GM19043 (cell line): ENCODE measurements around the gene FAM200C.

Source experiments
- ATAC-seq: cut with Tn5 transposase; IDR thresholded peaks from one replicate; pipeline ENCODE4 v1.9.1; 2021; ENCODE audit warnings: low read depth; ENCODE audit not compliant: unreplicated experiment

FAM200C gene

GRCh38 chr5:160369990-160370712 lies 29.7 kb downstream of the FAM200C start, which contains the start of gene C1QTNF2:
TSS of gene C1QTNF2 (minus strand) at chr5:160370626. CDS start at chr5:160355011, 15,615 bp downstream.
- ATAC-seq = no peak

DNA sequence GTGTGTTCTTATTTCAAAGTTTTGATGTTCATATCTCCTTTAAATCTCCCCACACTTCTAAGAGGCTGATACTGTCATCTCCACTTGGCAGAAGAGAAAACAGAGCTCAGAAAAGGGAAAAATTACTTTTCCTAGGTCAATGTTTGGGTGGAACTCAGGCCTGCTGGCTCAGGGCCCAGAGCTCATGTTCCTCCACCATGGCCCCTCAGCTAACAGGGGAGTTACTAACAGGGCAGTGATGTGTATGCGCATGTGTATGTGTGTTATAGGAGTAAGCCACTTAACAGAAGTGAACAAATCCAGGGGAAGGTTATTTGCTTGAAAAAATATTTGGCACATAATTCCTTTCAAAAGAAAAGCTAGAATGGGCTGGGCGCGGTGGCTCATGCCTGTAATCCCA lies 32.0 kb downstream of the FAM200C start:
- ATAC-seq = no peak

GRCh38 chr5:160367261-160367660 lies 32.6 kb downstream of the FAM200C start:
- ATAC-seq = no peak

GRCh38 chr5:160366230-160366629 lies 33.6 kb downstream of the FAM200C start:
- no peak for ATAC-seq

DNA sequence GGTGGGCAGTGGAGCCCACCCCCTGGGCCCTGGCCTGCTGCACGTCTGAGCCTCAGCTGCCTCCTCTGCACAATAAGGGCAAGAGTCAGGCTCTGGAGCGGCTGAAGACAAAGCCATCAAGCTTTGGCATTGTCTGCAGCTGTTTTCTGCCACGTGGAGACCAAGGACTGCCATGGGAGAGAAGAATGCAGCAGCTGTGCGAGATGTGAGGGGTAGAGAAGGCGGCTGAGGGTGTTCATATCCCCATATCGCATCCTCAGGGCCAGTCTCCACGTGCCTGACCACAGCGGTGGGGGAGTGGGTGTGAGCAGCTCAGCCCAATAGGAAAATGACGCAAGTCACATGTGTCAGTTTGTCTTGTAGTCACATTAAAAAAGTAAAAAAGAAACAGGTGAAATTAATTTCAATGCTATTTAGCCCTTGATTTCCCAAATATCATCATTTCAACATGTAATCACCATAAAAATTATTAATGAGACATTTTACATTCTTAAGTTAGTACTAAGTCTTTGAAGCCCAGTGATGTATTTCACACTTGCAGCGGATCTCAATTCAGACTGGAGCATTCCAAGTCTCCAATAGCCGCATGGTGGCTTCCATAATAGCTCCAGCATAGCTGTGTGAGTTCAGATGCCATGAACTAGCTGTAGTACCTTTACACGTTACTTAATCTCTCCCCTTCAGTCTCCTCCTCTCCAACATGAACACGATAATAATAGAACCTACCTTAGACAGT lies 36.0 kb downstream of the FAM200C start:
- ATAC-seq = no peak

DNA sequence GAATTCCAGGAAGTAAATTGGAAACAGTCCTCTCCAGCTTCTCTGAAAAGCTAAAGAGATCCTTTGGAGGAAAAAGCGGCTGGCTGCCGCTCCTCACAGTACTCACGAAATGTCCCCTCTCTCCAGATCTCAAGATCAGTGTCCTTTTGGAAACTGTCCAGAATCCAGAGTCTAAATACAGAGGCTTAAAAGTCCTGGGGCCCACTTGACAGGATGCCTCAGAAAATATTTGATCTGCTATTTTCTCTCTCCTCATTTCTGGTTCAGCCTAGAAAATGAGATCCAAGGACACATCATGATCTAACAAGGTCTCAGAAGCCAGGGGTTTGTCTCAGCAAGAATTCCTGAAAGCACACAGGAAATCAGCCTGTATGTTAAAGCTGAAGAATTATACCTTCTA lies 36.6 kb downstream of the FAM200C start:
- no peak for ATAC-seq

DNA sequence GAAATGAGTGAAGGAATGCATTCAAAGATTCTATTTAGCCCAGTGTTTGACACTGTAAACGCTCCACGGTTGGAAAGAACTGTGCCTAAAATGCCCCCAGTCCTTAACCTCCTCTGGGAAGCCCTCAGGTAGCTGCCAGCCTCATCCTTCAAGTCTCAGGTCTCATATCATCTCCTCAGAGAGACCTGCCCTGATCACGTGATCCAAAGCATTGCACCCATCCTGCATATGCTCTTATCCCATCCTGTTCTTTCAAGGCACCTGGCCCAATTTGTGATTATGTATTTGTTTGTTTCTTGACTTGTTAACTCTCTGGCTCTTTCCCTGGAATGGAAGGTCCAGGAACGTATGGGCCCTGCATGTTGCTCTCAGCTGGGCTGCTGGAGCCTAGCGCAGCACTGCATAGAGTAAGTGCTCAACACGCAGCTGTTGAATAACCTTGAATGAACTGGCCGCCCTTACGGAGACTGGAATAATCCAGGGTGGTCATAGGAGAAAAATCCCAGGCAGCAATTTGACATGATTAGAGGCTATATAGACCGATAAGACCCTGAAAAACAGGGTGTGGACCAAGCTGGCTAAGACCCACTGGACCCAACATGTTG lies 38.1 kb downstream of the FAM200C start:
- no peak for ATAC-seq

DNA sequence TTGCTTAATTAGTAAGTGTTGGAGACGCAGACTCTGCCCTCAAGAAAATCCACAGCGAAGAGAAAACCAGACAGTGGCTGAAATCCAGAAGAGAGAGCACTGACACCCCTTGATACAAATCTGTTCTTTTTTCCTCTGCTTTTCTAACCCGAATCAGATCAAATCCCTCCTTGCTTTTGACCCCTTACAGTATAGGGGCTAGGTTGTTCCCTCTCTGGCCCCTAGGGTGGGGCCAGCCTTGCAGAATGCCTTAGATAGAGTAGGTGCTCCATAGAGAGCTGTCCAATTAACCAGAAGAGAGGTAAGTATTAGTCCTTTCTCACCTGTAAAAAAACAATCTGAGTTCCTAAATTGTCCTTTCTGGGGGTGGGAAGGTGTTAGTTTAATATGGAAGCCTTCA lies 39.5 kb downstream of the FAM200C start:
- no peak for ATAC-seq

- no peak for ATAC-seq
These were observed 40.0 kb downstream of the FAM200C start for GRCh38 chr5:160359816-160360215.

GRCh38 chr5:160359242-160359641 lies 40.6 kb downstream of the FAM200C start:
- no peak for ATAC-seq

- ATAC-seq = no peak
These were observed 41.9 kb downstream of the FAM200C start for GRCh38 chr5:160357861-160358411.

DNA sequence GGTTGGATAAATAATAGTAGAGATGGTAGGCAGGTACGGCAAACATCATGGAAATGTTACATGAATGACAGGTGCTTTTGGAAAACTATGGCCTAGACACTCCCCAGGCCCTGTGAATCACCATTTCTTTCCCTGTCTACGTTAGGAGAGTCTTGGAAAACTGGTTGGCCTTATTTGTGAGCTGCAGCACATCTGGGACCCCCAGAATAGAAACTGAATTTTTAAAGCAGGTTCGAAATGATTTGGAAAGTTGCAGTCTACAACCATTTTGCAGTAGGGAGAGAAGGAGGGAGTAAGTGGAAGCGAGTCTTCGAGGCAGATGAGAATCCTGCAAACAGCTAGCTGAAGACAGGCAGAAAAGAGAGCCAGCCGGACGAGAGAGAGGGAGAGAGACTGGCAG lies 42.5 kb downstream of the FAM200C start:
- no peak for ATAC-seq

DNA sequence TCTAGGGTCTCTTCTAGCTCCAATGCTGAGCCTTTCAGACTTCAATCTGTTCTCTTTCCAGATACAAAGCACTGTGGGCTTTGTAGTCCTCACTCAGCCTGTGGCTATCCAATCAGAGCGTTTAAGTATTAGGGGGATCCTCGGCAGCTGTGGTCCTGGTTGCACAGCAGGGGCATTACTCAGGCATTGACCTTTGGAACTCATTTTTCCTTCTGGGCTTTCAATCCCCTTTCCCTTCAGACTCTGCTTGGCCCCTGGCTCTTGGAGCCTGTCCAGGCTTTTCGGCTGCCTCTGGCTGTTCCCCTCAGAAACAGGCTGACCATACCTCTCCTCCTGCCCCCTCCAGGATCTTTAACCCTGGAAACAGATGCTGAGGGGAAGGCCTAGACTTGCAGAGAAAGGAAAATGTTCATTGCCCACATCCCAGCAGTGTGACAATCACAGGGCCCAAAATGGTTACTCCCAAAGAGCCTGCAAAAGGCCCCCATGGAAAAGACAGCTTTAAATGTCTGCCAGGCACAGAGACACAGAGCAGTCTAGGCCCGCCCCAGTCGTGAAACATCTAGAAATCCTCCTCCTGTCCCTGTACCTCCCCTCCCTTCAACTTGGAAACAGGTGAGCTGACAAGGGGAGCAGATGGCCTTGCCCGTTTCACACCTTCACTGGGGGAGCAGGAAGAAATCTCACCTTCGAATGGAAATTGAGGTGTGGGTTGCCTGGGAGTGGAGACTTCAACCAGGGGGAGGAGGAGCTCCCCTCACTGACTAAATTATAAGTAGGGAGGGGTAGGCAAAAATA lies 43.1 kb downstream of the FAM200C start:
- no peak for ATAC-seq

- ATAC-seq = no peak
These were observed 45.2 kb downstream of the FAM200C start for GRCh38 chr5:160354666-160355065.

GRCh38 chr5:160353379-160353778 lies 46.5 kb downstream of the FAM200C start:
- ATAC-seq = no peak

- ATAC-seq = no peak
These were observed 47.5 kb downstream of the FAM200C start for GRCh38 chr5:160352308-160352707.

GRCh38 chr5:160349935-160350303 lies 49.9 kb downstream of the FAM200C start:
- no peak for ATAC-seq

- no peak for ATAC-seq
These were observed 50.5 kb downstream of the FAM200C start for GRCh38 chr5:160349249-160349934.

DNA sequence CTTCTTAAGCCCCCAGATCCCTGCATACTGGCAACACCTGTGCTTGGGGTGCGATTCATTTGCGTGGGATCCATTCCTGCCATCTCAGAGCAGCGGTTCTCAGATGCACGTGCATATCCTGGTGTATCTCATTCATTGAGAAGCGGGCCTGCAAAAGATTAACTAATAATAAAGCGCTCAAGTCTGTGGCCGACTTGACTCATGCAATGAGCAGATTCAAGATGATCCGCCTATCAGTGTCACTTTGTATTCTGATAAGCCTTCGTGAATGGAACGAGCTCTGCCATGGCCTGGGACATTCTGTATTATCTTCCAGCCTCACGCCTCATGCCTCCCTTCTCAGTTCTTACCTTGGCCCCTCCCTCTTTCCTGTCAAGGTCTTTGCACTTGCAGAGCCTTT lies 51.8 kb downstream of the FAM200C start:
- no peak for ATAC-seq

GRCh38 chr5:160347448-160347847 lies 52.4 kb downstream of the FAM200C start:
- ATAC-seq = no peak
